ENCODE results near the gene HERC2.
"Not testable (repeated sequence)": the region's sequence is repeated elsewhere in the genome, so short reads cannot be mapped to it uniquely, and the experiment has no call there.

DNA sequence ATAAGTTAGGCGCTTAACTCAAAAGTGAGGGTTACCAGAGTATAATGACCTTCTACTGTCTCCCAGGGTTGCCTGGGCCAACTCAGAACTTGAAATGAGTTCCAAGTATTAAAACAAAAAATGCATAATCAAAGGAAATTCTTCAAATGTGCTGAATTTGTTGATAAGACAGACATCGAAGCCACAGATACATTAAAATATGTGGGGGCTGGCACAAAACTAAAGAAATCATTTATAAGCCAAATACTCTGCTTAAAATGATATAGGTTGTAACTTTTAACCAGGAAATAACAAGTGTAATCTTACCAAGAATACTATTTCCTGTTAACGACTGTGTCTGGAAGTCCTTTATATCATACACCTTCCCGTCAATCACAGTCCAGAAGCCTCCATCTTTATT lies 83.7 kb downstream of the HERC2 start:
- TF ChIP-seq, protein P1, sequence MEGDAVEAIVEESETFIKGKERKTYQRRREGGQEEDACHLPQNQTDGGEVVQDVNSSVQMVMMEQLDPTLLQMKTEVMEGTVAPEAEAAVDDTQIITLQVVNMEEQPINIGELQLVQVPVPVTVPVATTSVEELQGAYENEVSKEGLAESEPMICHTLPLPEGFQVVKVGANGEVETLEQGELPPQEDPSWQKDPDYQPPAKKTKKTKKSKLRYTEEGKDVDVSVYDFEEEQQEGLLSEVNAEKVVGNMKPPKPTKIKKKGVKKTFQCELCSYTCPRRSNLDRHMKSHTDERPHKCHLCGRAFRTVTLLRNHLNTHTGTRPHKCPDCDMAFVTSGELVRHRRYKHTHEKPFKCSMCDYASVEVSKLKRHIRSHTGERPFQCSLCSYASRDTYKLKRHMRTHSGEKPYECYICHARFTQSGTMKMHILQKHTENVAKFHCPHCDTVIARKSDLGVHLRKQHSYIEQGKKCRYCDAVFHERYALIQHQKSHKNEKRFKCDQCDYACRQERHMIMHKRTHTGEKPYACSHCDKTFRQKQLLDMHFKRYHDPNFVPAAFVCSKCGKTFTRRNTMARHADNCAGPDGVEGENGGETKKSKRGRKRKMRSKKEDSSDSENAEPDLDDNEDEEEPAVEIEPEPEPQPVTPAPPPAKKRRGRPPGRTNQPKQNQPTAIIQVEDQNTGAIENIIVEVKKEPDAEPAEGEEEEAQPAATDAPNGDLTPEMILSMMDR (IDR thresholded peaks at IDR 0.05; ENCODE audit: borderline replicate concordance, extremely low read depth, low read length, poor library complexity, severe bottlenecking), result not testable (repeated sequence)
- TF ChIP-seq EZH2 (IDR thresholded peaks at IDR 0.05; ENCODE audit: borderline replicate concordance, low read depth, low read length, severe bottlenecking), result not testable (repeated sequence)

All from DND-41 (cell line).